Measurements from ENCODE around the gene CGB7.
"Not testable (repeated sequence)": the region's sequence is repeated elsewhere in the genome, so short reads cannot be mapped to it uniquely, and the experiment has no call there.

CGB7 gene

DNA sequence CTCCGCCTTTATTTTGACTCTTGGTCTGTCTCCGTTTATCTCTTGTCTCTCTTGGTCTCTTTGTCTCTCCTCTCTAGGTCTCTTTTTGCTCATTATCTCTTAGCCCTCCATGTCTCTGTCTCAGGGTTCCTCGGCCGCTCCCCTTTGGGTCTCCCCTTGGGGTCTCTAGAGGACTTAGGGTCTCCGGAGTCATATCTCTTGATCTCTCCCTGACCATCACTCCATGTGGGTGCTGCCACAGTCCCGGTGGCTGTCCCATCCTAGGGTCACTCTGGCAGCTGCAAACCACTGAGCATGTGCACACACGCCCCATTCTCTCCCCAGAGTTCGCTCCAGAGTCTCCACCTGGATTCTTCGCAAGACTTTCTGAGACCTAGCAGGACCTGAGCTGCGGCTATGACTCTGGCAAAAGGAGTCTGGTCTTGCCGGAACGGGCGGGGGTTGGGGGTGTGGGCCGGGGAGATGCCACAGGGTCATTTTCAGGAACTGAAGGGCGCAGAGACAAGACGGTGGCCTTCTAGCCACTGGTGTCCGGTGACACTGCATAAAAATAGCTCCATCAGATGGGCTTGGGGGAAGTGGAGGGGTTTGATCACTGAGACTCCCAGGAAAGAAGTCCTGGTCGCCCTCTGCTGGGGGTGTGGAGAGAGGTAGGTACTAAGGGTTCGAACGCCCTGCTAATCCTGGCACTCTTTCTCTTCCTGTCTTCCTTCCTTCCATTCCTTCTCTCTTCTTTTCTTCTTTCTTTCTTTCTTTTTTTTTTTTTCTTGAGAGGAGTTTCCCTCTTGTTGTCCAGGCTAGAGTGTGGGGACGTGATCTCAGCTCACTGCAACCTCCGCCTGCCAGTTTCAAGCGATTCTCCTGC, 16.2 kb upstream of the CGB7 start:
- DNase-seq, result no peak

DNA sequence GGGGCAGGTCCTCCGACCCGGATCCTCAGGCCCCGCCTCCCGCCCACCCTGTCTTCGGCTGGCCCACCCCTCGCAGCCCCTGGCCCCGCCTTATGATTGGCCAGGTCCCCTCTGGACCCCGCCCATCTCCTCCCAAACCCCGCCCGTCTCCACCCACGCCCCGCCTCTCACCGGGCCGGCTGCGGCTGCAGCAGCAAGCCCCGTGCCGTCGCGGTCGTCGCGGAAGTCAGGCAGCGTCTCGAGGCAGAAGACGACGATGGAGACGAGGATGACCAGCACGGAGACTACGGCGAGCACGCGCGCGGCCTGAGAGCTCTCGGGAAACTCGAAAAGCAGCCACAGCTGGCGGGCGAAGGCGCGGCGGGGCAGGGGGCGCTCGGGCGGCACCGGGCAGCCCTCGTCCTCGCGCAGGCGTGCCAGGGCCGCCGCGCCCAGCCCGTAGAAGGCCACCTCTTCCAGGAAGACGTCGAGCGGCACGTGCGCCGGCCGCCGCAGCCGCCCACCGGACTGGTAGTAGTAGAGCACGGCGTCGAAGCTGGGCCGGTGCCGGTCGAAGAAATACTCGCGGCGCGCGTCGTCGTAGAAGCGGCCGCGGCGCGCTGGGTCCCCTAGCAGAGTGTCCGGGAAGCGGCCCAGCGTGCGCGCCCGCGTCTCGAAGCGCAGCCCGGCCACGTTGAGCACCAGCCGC, 14.5 kb upstream of the CGB7 start:
- DNase-seq, result peak; percentile 70

DNA sequence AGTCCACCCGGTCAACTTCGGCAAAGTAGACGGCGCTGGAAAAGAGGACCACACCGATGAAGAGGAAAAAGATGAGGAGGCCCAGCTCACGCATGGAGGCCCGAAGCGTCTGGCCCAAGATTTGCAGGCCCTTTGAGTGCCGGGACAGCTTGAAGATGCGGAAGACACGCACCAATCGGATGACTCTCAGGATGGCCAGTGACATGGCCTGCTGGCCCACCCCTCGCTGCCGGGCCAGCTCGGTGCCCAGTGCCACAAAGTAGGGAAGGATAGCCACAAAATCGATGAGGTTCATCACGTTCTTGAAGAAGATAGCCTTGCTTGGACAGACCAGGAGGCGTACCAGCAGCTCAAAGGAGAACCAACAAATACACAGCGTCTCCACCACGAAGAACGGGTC, 12.9 kb upstream of the CGB7 start:
- no peak for DNase-seq

DNA sequence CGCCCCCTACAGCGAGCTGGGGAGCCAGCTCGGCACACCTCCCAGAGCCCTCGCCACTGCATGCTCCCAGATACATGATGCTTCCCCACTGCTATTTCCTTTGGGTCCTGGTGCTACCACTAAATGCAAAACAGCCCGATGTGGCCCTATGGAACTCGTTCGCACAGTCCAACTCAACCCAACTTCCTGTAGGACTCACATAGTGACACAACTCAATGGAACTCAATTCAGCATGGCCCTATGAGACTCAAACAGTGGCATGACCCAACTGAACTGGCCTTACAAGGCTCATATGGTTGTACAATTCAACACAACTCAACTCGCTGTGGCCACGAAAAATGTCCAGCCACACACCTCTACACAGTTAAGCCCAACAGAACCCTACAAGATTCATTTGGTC, 11.5 kb upstream of the CGB7 start:
- no peak for DNase-seq

DNA sequence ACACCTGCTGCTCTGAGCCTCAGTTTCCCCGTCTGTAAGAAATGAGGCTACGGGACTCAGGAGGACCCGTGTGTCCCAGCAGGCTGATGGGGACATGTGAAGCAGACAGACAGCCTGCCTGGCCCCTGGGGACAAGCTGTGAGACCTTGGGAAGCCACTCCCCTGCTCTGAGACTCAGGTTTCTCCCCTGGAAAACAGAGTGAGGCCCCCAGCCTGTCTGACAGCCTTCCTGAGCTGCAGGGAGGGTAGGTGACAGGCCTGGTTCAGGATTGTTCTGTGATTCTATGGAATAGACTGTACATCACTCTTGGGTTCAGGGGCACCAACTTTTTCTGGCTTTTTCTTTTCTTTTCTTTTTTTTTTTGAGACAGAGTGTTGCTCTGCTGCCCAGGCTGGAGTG, 10.0 kb upstream of the CGB7 start:
- DNase-seq, result no peak

DNA sequence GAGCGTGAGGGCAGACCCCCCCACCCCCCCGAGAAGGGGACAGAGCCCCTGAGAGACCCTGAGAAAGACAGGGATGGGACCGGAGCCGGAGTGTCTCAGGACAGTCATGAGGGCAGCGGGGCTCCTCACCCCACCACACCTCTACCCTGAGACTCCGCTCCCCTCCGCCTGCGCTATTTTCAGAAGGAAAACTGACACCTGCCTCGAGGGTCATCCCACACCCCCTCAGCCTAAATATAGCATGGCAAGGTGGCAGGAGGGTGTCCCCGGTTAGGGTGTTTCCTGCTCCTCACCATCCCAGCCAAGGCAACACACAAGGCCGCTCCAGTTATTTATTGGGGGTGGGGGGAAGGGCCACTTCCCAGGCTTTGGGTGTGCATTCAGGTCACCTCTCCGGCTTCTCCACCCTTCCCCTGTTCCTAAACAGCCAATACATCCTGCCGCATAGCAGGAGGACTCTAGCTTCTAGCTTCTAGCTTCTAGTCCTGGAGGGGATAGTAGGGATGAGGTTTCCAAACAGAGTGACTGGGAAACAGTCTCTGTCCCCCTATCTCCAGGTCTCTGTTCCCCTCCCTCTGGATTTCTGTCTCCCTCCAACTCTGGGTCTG, 8.5 kb upstream of the CGB7 start:
- DNase-seq, result no peak

DNA sequence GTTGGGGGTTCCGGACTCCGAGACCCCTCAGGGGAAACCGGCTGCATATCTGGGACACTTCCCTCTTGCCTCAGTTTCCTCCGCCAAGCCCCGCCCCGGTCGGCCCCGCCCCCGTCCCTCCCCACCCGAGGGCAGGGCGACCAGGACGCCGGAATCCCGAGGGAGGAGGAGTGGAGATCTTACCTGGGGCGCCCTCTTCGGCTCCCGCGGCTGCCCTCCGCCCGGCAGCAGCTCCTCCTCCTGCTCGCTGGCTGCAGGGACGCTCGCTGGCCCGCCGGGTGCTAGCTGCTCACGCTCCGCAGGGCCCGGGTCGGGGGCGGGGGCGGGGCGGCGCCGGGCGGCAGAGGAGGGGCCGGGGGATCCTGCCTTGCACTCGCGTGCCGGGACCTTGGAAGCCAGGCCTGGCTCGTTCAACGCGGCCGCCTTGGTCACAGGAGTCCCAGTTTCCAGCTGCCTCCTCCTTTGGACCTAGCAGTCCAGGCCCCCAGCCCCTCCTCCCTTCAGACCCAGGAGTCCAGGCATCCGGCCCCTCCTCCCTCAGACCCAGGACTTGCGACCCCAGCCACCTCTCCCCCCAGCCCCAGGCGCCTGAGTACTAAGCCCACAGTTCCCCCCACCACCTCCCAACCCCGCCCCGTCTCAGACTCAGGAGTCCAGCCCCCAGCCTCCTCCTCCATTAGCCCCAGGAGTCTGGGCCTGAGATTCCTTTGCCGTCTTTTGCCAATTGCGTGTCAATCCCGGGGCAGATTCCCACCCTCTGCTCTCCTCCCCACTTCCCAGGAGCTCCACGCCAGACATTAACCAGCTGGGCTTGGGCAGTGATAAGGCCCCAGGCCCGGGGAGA, 7.4 kb upstream of the CGB7 start, which contains the start of gene NTF4:
Gene NTF4, minus strand, starts transcription at position 51 of the 844 bp plus-strand sequence. CDS start 2,821 bp downstream, outside the sequence.
- no peak for DNase-seq

DNA sequence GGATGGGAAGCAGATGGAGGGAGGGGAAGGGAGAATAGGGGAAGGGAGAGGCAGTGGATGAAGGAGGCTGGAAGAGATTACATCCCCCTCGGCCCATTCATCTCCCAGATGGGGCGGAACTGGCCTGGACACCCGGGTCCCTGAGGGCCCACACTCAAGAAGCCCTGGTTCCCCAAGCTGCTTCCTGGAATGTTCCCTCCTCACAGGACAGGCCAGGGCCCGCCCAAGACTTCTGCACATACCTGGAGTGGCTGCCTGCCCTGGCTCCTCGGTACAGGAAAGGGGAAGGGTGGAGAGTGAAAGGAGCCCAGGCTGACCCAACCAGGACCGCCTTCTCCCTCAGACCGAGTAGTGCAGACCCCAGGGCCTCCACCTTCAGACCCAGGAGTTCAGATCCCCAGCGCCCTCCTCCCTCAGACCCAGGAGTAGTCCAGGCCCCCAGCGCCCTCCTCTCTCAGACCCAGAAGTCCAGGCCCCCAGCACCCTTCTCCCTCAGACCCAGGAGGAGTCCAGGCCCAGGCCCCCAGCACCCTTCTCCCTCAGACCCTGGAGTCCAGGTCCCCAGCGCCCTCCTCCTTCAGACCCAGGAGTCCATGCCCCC, 6.6 kb upstream of the CGB7 start:
- DNase-seq, result no peak

DNA sequence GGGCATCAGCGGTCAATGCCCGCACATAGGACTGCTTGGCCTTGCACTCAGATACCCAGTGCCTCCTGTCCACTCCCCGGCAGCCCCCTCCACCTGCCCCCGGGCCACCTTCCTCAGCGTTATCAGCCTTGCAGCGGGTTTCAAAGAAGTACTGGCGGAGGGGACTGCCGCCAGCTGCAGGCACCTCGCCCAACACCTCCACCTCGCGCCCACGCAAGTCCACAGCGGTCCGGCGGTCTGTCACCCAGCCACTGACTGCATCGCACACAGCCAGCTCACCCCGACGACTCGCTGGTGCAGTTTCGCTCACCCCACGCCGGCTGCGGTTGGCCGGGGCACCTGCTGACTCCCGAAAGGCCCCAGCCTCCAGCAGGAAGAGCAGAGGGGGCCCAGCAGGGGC, 3.9 kb upstream of the CGB7 start:
- no peak for DNase-seq

DNA sequence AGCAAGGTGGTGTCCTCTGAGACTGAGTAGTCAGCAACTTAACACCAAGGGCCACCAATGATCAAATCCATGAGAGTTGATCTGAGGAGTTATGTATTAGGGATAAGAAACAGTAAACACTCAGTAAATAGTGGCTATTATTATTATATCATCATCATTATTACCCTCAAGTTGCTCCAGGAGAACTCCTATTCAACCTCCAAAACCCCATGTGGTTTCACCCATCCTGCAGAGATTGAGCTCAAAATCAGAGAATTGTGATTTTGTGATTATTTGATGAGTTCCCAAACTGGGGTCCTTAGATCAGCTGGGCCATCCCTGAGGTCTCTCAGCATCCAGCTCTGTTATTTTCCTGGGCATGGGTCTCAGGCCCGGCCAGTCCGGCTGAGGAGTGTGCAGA, 3.5 kb upstream of the CGB7 start:
- no peak for DNase-seq

DNA sequence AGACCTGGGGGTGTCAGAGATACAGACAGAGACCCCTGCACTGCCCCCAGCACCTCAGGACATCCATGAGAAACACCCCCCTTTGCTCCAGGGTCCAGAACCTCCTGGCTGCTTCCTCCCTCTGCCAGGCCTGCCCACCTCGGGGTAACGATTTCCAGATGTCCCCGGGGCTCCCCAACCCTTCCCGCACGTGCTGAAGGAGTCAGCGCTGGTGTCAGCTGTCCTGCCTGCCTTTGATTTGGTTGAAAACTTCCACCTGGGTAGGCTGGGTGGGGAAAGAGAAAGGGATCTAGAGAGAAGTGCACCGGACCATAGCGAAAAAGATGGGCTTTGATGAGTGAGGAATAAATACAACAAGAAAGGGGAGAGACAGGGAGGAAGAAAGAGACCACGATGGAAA, 1.5 kb upstream of the CGB7 start:
- DNase-seq, result no peak

DNA sequence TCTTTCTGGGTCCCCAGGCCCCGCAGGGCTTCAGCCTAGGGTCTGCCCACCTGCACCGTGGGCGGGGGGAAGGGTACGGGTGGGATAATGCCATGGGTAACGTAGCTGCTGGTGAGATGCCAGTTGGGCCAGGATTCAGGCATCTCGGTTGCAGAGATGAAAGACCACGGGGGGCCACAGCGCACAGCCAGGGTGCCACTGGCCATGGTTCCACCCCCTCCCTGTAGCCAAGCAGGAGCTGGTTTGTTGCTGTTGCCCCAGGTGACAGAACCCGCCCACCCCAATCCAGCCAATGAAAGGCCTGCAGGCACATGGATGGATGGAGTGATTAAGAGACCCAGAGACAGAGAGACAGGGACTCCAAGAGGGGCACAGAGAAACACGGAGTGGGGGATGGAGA, 1.0 kb upstream of the CGB7 start:
- DNase-seq, result no peak

DNA sequence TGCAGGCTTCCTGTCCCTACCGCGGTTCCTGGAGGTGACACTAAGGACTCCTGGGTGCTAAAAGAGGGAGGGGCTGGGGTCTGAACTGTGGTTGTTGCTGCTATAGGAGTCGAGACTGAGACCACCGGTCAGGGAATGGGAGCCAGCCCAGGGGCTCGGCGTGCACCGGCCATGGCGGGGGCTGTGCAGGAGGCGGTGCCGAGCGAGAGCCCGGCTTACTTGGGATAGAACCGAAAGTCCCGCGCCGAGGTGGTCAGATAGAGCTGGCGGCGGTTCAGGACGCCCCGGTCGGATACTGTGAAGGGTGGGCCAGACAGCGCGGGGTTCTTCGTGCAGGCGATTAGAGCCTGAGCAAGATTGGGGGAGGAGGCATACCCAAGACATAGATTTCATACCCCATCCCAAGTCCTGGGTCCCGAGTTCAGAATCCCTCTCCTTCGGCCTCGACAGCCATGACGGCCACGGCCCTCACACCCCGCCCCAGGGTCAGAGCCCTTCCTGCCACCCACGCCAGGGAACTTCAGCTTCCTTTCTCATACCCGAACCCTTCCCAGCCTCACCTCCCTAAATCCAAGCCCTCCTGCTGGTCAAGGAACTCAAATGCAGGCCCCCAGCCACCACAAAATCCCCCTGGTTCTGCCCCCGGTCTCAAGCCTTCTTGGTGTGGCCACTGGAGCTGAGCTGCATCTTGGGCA, 500 bp downstream of the CGB7 start:
- not testable (repeated sequence) for DNase-seq

DNA sequence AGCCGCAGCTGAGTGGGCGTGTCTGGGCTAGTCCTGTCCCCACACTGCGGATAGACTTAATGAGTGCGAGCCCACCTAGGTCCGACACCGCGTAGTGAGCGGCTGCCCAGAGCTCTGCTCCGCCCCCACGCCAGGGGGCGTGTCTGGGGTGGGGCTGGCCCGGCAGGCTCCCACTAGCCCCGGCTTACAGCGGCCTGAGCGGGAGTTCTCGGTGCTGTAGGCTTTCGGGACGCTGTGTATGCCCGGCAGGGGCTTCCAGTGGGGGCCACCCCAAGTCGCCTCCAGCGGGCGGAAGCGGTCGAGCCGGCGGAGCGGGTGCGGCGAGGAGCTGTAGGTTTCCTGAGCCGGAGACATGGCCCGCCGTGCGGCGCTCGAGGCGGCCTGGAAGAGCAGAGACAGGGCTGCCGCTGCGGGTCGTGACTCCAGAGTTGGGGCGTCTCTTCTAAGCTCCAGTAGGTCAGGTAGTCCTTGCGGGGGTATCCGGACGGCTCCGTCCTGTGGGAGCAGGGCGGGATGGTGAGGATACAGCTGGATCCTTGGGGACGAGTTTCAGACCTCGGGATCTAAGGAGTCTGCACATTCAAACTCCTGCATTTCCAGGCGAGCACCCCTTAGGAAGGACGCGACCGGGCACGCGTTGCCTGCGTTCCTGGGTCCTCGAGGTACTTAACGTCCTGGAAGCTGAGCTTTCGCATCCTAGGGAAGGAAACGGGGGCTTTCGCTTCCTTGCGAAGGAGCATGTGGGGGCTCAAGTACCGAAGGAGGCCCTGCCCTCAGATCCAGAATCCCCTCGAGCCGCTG, 1.2 kb downstream of the CGB7 start:
- peak; percentile 78 for DNase-seq

DNA sequence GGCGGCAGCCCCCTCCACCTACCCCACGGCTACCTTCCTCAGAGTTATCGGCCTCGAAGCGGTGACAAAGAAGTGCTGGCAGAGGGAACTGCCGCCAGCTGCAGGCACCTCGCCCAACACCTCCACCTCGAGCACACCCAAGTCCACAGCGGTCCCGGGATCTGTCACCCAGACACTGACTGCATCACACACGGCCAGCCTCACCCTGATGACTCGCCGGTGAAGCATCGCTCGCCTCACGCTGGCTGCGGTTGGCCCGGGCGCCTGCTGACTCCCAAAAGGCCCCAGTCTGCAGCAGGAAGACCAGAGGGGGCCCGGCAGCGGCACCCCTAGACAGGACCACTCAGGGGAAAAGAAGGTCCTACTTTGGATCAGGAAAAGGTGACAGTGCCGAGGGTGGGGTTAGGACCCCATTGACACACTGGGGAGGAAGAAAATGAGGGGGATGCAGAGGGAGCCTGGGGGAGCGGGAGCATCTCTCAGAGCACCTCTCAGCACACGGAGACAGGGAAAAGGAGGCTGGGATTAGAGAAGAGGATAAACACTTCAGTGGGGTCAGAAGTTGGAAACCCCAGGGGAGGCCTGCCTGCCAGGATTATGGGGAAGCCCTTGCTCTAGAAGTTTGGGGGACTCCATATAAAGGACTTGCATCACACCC, 7.0 kb downstream of the CGB7 start:
- not testable (repeated sequence) for DNase-seq

DNA sequence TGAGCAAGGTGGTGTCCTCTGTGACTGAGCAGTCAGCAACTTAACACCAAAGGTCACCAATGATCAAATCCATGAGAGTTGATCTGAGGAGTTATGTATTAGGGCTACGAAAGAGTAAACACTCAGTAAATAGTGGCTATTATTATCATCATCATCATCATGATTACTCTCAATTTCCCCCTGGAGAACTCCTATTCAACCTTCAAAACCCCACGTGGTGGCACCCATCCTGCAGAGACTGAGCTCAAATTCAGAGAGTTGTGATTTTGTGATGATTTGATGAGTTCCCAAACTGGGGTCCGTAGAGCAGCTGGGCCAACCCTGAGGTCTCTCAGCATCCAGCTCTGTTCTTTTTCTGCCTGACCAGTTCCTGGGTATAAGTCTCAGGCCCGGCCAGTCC, 7.7 kb downstream of the CGB7 start:
- not testable (repeated sequence) for DNase-seq

DNA sequence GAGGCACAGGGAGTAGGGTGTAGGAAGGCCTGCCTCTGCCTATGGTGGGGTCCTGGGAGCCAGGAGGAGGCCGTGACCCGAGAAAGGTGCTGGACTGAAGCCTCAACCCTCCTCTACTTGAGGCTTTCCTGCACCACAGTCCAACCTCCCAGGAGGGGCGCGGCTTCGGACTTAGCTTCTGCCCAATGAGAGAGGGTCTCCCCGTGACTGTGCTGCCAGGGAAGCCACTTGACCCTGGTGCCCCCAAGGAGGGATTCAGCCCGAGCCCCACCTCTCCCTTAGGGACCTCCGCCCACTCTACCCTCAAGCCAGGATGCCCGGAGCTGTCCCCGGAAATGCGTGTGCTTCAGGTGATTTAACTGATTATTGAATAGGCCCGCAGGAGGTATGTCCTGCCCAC, 8.5 kb downstream of the CGB7 start, which contains the start of gene CGB8:
Gene CGB8, minus strand, starts transcription at position 101 of the 400 bp plus-strand sequence. CDS start 372 bp downstream, outside the sequence.
- not testable (repeated sequence) for DNase-seq

DNA sequence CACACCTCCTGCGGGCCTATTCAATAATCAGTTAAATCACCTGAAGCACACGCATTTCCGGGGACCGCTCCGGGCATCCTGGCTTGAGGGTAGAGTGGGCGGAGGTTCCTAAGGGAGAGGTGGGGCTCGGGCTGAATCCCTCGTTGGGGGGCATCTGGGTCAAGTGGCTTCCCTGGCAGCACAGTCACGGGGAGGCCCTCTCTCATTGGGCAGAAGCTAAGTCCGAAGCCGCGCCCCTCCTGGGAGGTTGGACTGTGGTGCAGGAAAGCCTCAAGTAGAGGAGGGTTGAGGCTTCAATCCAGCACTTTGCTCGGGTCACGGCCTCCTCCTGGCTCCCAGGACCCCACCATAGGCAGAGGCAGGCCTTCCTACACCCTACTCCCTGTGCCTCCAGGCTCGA, 14.0 kb downstream of the CGB7 start, which contains the start of gene CGB5:
Gene CGB5, plus strand, starts transcription at position 301 of the 400 bp plus-strand sequence. CDS start 362 bp downstream, outside the sequence.
- DNase-seq, result not testable (repeated sequence)

DNA sequence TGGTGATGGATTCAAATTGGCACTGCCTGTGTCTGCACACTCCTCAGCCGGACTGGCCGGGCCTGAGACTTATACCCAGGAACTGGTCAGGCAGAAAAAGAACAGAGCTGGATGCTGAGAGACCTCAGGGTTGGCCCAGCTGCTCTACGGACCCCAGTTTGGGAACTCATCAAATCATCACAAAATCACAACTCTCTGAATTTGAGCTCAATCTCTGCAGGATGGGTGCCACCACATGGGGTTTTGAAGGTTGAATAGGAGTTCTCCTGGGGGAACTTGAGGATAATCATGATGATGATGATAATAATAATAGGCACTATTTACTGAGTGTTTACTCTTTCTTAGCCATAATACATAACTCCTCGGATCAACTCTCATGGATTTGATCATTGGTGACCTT, 14.9 kb downstream of the CGB7 start:
- DNase-seq, result not testable (repeated sequence)

DNA sequence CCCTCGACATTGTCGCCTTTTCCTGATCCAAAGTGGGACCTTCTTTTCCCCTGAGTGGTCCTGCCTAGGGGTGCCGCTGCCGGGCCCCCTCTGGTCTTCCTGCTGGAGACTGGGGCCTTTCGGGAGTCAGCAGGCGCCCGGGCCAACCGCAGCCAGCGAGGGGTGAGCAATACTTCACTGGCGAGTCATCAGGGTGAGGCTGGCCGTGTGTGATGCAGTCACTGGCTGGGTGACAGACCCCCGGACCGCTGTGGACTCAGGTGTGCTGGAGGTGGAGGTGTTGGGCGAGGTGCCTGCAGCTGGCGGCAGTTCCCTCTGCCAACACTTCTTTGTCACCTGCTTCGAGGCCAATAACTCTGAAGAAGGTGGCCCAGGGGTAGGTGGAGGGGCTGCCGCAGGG, 15.4 kb downstream of the CGB7 start:
- DNase-seq, result no peak

All from right kidney (tissue), 1 donor.